ENCODE measurements around the gene TEX10. TPM values are rescaled to one million over a fixed set of nuclear protein-coding genes. Genes with fewer than 3 reads are reported as not detected.
A peak's percentile ranks its signal among the peaks of the same experiment; 100 is the strongest.

Gene TEX10
- total and polyA plus RNA-seq, 9 of the 15 experiments (the other 6 are each of a cell fraction or from before 2014, with no cell fraction given), result 27.8 to 60.0 (median 47.9) TPM

DNA sequence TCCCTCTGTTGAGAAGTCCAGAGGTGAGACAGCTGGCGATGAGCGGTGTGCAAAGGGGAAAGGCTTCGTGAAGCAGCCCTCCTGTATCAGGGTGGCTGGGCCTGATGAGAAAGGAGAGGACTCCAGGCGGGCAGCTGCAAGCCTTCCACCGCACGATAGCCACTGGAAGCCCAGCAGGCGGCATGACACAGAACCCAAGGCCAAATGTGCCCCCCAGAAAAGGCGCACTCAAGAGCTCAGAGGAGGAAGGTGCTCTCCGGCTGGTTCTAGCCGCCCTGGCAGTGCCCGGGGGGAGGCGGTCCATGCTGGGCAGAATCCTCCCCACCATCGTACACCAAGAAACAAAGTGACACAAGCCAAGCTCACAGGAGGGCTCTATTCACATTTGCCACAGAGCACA is 60.3 kb downstream of the TEX10 start (continued):
- TF ChIP-seq, protein P1, sequence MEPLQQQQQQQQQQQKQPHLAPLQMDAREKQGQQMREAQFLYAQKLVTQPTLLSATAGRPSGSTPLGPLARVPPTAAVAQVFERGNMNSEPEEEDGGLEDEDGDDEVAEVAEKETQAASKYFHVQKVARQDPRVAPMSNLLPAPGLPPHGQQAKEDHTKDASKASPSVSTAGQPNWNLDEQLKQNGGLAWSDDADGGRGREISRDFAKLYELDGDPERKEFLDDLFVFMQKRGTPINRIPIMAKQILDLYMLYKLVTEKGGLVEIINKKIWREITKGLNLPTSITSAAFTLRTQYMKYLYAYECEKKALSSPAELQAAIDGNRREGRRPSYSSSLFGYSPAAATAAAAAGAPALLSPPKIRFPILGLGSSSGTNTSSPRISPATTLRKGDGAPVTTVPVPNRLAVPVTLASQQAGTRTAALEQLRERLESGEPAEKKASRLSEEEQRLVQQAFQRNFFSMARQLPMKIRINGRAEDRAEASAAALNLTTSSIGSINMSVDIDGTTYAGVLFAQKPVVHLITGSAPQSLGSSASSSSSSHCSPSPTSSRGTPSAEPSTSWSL (CRISPR knock-in tag; IDR thresholded peaks at IDR 0.05; ENCODE audit: borderline replicate concordance), result no peak
- TF ChIP-seq ZNF644 (tag; IDR thresholded peaks at IDR 0.05; ENCODE audit: low read depth) (no peak), GATAD2B (IDR thresholded peaks at IDR 0.05; ENCODE audit: borderline replicate concordance) (no peak), ZFP1 (CRISPR knock-in tag; IDR thresholded peaks at IDR 0.05) (no peak)

DNA sequence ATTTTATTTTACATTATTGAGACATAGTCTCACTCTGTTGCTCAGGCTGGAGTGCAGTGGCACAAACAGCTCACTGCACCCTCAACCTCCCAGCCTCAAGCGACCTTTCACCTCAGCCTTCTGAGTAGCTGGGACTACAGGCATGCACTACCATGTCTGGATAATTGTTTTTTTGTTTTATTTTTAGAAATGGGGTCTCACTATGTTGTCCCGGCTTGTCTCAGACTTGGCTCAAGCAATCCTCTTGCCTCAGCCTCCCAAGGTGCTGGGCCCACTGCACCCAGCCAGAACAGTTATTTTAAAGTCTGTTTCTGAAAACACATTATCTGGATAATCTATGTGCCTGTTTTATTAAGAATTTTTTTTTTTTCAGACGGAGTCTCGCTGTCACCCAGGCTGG is 62.0 kb downstream of the TEX10 start:
- intact Hi-C loops (cut with micrococcal nuclease), result no loop called here
- H3K9ac ChIP-seq (ENCODE audit: insufficient read depth in 1 of 2, low read depth in 2 of 2, low read length in 2 of 2), result no peak overlapping the region
- no peaks in the 10 kb centered on the region for H3K79me2 ChIP-seq (ENCODE audit: control insufficient read depth, insufficient read depth, low read length)
- TF ChIP-seq ATF3 (IDR thresholded peaks at IDR 0.05), result no peak
- no peak for TF ChIP-seq ATF3 (CRISPR knock-in tag; conservative IDR thresholded peaks at IDR 0.05)
- peak; percentile 84 for TF ChIP-seq ZNF121 (CRISPR knock-in tag; conservative IDR thresholded peaks at IDR 0.05)
- TF ChIP-seq RFX5 (IDR thresholded peaks at IDR 0.05; ENCODE audit: low read depth, low read length), result no peak
- TF ChIP-seq, protein P2, sequence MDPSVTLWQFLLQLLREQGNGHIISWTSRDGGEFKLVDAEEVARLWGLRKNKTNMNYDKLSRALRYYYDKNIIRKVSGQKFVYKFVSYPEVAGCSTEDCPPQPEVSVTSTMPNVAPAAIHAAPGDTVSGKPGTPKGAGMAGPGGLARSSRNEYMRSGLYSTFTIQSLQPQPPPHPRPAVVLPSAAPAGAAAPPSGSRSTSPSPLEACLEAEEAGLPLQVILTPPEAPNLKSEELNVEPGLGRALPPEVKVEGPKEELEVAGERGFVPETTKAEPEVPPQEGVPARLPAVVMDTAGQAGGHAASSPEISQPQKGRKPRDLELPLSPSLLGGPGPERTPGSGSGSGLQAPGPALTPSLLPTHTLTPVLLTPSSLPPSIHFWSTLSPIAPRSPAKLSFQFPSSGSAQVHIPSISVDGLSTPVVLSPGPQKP (CRISPR knock-in tag; IDR thresholded peaks at IDR 0.05), result no peak
- TF ChIP-seq RBM25 (IDR thresholded peaks at IDR 0.05; ENCODE audit: low read depth, low read length, severe bottlenecking), result peak; percentile 32
- FAIRE-seq, result no peak
- no peak overlapping the region for H2AFZ ChIP-seq (ENCODE audit: low read depth, low read length)
- in situ Hi-C loops (cut with MboI), result no loop called here
- ChIA-PET POLR2A (no interaction called here), CTCF (ENCODE audit: low intra/inter-chr PET ratio) (no interaction called here)
- H3K4me2 ChIP-seq (ENCODE audit: insufficient read depth, low read length), result no peak overlapping the region
- H3K4me1 ChIP-seq (replicated peaks in 1 of 2; ENCODE audit: control insufficient read depth in 2 of 2, insufficient read depth in 2 of 2, low read length in 2 of 2), result no peaks in the 10 kb centered on the region
- H3K9me3 ChIP-seq (replicated peaks; ENCODE audit: control insufficient read depth, insufficient read depth, low read depth, low read length), result peaks cover under 1% of the 10 kb centered on the region; the same call in 1 of the 2 replicates
- peaks cover 48% of the 10 kb centered on the region for H3K36me3 ChIP-seq (ENCODE audit: control insufficient read depth, insufficient read depth, low read length)
- no peaks in the 10 kb centered on the region for H3K9me1 ChIP-seq (ENCODE audit: control insufficient read depth, insufficient read depth, low read length)
- no peak for DNase-seq (ENCODE audit: extremely low read depth in 1 of 4, low spot score in 3 of 4)
- 83% methylated on average over 4 of the region's 4 CpGs for WGBS (ENCODE audit: insufficient coverage, low coverage, missing lambda C conversion rate)
- no peaks in the 10 kb centered on the region for H3K27me3 ChIP-seq (ENCODE audit: control insufficient read depth in 2 of 2, insufficient read depth in 2 of 2, low read length in 2 of 2)
- BruUV-seq (replicated peaks), result no TSS peak
- H3K27ac ChIP-seq (ENCODE audit: extremely low read depth, low read depth, low read length), result no peak overlapping the region
- no peak overlapping the region for H3K4me3 ChIP-seq
- ATAC-seq, result no peak
- H4K20me1 ChIP-seq (replicated peaks; ENCODE audit: control insufficient read depth, insufficient read depth, low read length), result no peaks in the 10 kb centered on the region; the same call in 1 of the 2 replicates
